Subcutaneous adipose tissue (tissue), 4 donors: ENCODE measurements around the gene MCOLN2. TPM values are rescaled to one million over a fixed set of nuclear protein-coding genes. Genes with fewer than 3 reads are reported as not detected.

Experiments
- total RNA-seq, 4 donors: library from RNA; depleted of rRNA; stranded (reverse); fragments of >200 nt; gene quantifications; one replicate each; pipeline ENCODE4 v1.1.0, GENCODE V29; 2016
- TF ChIP-seq, protein P1 (sequence below): fragments of 450-650 bp; IDR thresholded peaks from one replicate; pipeline ENCODE4 v1.5.1; 2016; ENCODE audit warnings: low read depth, mild to moderate bottlenecking, control low read depth, antibody characterized with exemption, moderate library complexity

MCOLN2 gene
- total RNA-seq, 4 donors from 2014 or later: 0.38 to 6.6 (median 1.4) TPM; not detected in 1

- TF ChIP-seq, protein P1, sequence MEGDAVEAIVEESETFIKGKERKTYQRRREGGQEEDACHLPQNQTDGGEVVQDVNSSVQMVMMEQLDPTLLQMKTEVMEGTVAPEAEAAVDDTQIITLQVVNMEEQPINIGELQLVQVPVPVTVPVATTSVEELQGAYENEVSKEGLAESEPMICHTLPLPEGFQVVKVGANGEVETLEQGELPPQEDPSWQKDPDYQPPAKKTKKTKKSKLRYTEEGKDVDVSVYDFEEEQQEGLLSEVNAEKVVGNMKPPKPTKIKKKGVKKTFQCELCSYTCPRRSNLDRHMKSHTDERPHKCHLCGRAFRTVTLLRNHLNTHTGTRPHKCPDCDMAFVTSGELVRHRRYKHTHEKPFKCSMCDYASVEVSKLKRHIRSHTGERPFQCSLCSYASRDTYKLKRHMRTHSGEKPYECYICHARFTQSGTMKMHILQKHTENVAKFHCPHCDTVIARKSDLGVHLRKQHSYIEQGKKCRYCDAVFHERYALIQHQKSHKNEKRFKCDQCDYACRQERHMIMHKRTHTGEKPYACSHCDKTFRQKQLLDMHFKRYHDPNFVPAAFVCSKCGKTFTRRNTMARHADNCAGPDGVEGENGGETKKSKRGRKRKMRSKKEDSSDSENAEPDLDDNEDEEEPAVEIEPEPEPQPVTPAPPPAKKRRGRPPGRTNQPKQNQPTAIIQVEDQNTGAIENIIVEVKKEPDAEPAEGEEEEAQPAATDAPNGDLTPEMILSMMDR: no peak
These were observed 67.9 kb downstream of the MCOLN2 start for GRCh38 chr1:84928979-84929378.

DNA sequence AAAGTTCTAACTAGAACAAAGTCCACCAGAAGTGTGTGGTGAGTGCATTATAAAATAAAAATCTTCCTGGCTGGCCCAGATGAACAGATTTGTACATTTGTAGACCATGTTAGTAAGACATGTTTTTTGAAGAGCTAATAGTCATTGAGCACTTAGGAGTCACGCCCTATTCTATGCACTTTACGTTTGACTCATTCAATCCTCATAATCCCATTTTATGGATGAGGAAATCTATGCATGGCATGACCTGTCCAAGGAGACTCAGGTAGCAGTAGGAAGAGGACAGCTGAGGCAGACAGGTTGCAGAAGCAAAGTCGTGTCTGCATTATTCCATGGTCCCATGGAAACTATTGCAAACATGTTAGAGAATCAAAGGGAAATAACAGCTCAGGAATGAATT is 73.6 kb downstream of the MCOLN2 start:
- TF ChIP-seq, protein P1: no peak

DNA sequence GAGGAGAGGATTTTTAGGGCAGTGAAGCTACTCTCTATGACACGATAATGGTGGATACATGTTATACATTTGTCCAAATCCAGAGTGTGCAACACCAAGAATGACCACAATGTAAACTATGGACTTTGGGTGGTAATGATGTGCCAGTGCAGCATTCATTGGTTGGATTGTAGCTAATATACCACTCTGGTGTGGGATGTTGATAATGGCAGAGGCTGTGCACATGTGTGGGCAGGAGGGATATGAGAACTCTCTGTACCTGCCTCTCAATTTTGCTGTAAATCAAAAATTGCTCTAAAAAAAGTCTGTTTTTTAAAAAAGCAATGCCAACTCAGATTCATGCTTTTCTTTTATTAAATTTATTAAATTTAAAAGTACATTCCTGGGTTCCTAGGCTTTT is 76.8 kb downstream of the MCOLN2 start:
- TF ChIP-seq, protein P1: no peak

DNA sequence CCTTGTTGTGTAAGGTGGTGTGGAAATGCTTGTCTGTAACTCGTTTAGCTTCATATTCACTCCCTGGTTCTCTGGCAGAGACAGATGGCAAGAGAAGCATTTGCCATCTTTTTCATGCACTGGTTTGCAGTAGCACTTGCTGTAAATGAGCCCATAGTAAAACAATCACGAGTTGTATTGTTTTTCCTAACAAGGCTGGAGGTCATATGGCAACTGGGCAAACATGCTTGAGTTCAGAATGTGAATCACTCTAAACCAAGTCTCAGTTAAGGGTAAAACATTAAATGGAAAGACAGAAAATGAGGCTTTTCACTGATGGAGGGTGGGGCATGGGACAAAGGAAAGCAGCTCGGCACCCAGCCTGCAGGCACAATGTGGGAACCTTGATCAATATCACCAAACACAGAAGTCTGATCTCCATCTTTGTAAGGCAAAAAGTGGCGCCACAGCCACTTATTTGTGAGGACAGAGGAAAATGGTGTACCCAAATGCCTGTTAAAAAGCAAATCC is 77.4 kb downstream of the MCOLN2 start:
- TF ChIP-seq, protein P1: no peak

- TF ChIP-seq, protein P1: no peak
These were observed 78.1 kb downstream of the MCOLN2 start for GRCh38 chr1:84918726-84919336.

GRCh38 chr1:84916897-84917296 is 80.0 kb downstream of the MCOLN2 start:
- TF ChIP-seq, protein P1: no peak

GRCh38 chr1:84913555-84913892 is 83.4 kb downstream of the MCOLN2 start:
- TF ChIP-seq, protein P1: no peak
